HG02973 (cell line): Measurements from ENCODE around the gene PLOD2.

ENCODE experiments used
- ATAC-seq: cut with Tn5 transposase; IDR thresholded peaks from one replicate; pipeline ENCODE4 v1.9.1; 2021; ENCODE audit warnings: moderate library complexity; ENCODE audit not compliant: unreplicated experiment

The PLOD2 gene

GRCh38 chr3:146102885-146103284 is 58.1 kb downstream of the PLOD2 start:
- no peak for ATAC-seq

GRCh38 chr3:146101538-146101937 is 59.4 kb downstream of the PLOD2 start:
- ATAC-seq = no peak

GRCh38 chr3:146100825-146101444 is 60.0 kb downstream of the PLOD2 start:
- ATAC-seq = no peak

GRCh38 chr3:146100180-146100579 is 60.8 kb downstream of the PLOD2 start:
- ATAC-seq = no peak

- no peak for ATAC-seq
Observed at GRCh38 chr3:146099316-146099715, 61.7 kb downstream of the PLOD2 start.

GRCh38 chr3:146093896-146094295 is 67.1 kb downstream of the PLOD2 start:
- no peak for ATAC-seq

GRCh38 chr3:146092230-146092629 is 68.8 kb downstream of the PLOD2 start:
- no peak for ATAC-seq

- no peak for ATAC-seq
Observed at GRCh38 chr3:146091397-146091796, 69.6 kb downstream of the PLOD2 start.

- no peak for ATAC-seq
Observed at GRCh38 chr3:146090521-146090920, 70.5 kb downstream of the PLOD2 start.

GRCh38 chr3:146088840-146089239 is 72.1 kb downstream of the PLOD2 start:
- no peak for ATAC-seq

- ATAC-seq = no peak
Observed at GRCh38 chr3:146087116-146087515, 73.9 kb downstream of the PLOD2 start.

GRCh38 chr3:146086211-146086610 is 74.8 kb downstream of the PLOD2 start:
- no peak for ATAC-seq

GRCh38 chr3:146085678-146086077 is 75.3 kb downstream of the PLOD2 start:
- no peak for ATAC-seq

- no peak for ATAC-seq
Observed at GRCh38 chr3:146080578-146080977, 80.4 kb downstream of the PLOD2 start.

GRCh38 chr3:146078031-146078430 is 83.0 kb downstream of the PLOD2 start:
- ATAC-seq = no peak

GRCh38 chr3:146077181-146077580 is 83.8 kb downstream of the PLOD2 start:
- no peak for ATAC-seq

- ATAC-seq = no peak
Observed at GRCh38 chr3:146072824-146073223, 88.2 kb downstream of the PLOD2 start.

- no peak for ATAC-seq
Observed at GRCh38 chr3:146072061-146072460, 88.9 kb downstream of the PLOD2 start.

- ATAC-seq = no peak
Observed at GRCh38 chr3:146071632-146072031, 89.4 kb downstream of the PLOD2 start.

GRCh38 chr3:146067048-146067447 is 93.9 kb downstream of the PLOD2 start:
- ATAC-seq = no peak

- ATAC-seq = no peak
Observed at GRCh38 chr3:146065573-146066006, 95.4 kb downstream of the PLOD2 start.

GRCh38 chr3:146058241-146058640 is 102.7 kb downstream of the PLOD2 start:
- no peak for ATAC-seq

- ATAC-seq = no peak
Observed at GRCh38 chr3:146052791-146053310, 108.1 kb downstream of the PLOD2 start.
